Activated CD8-positive, alpha-beta memory T cell treated with anti-CD3 and anti-CD28 coated beads, Interleukin-2, amount 10 ng/mL, durations not matched to agents 7 days and 5 days (primary cell): ENCODE data around the gene CDCA3. TPM values are rescaled to one million over a fixed set of nuclear protein-coding genes. Genes with fewer than 3 reads are reported as not detected.

Experiments
- ATAC-seq: fragments of 150-1000 bp; cut with Tn5 transposase; one replicate; pipeline ENCODE4 v1.10.0; 2021; ENCODE audit warnings: moderate library complexity
- CTCF ChIA-PET: fragments of 350-600 bp; sonication (Branson Sonifier 250); formaldehyde crosslinking; loops from one replicate; lab custom pipeline; 2021; ENCODE audit warnings: antibody characterized with exemption; lab: Charles Lee
- DNase-seq: peaks from one replicate; pipeline ENCODE4 v3.0.0-alpha.2; 2020
- H3K27ac Mint-ChIP-seq: one replicate; pipeline ENCODE4 v1.8.0; 2021; ENCODE audit warnings: mild to moderate bottlenecking, mixed read lengths
- H3K27me3 Mint-ChIP-seq: one replicate; pipeline ENCODE4 v1.8.0; 2021; ENCODE audit warnings: mixed read lengths
- H3K36me3 Mint-ChIP-seq: one replicate; pipeline ENCODE4 v1.8.0; 2021; ENCODE audit warnings: mild to moderate bottlenecking, mixed read lengths
- H3K4me1 Mint-ChIP-seq: one replicate; pipeline ENCODE4 v1.8.0; 2021; ENCODE audit warnings: mixed read lengths
- H3K4me3 Mint-ChIP-seq: one replicate; pipeline ENCODE4 v1.8.0; 2021; ENCODE audit warnings: mild to moderate bottlenecking, moderate library complexity, mixed read lengths
- H3K9me3 Mint-ChIP-seq: one replicate; pipeline ENCODE4 v1.8.0; 2022; ENCODE audit warnings: low read depth, mixed read lengths
- total RNA-seq, 2 experiments: library from RNA; stranded (reverse); gene quantifications; one replicate each; pipeline ENCODE4 v1.2.3, GENCODE V29; 2021

Gene CDCA3
- total RNA-seq, 2 experiments from 2014 or later: 89.1 to 125 TPM

- CTCF ChIA-PET: interaction anchor here (1.5 kb wide), 1 partner anchor 53 kb away, joined by 3 read pairs; no protein-coding TSS in a partner anchor
- ATAC-seq: no peak
These were observed 32.9 kb downstream of the CDCA3 start for GRCh38 chr12:6818222-6818621.

GRCh38 chr12:6817662-6818157, 33.4 kb downstream of the CDCA3 start:
- CTCF ChIA-PET: interaction anchor here (1.5 kb wide), 1 partner anchor 52 kb away, joined by 3 read pairs; no protein-coding TSS in a partner anchor
- Mint-ChIP-seq H3K27me3 (peaks cover 29% of the 10 kb centered on the region), H3K36me3 (no peaks in the 10 kb centered on the region), H3K9me3 (no peaks in the 10 kb centered on the region), H3K4me3 (no peak overlapping the region), H3K27ac (no peak overlapping the region), H3K4me1 (peaks cover 9% of the 10 kb centered on the region)
- ATAC-seq (no peak), DNase-seq (no peak)

More at GRCh38 chr12:6818222-6818621, 32.9 kb downstream of the CDCA3 start:
- no peak overlapping the region for H3K4me3 Mint-ChIP-seq
- no peak for DNase-seq
- H3K9me3 Mint-ChIP-seq: no peaks in the 10 kb centered on the region
- peaks cover 34% of the 10 kb centered on the region for H3K27me3 Mint-ChIP-seq
- H3K36me3 Mint-ChIP-seq: no peaks in the 10 kb centered on the region
- no peak overlapping the region for H3K27ac Mint-ChIP-seq
- peaks cover 9% of the 10 kb centered on the region for H3K4me1 Mint-ChIP-seq

- Mint-ChIP-seq H3K27ac (no peak overlapping the region), H3K9me3 (no peaks in the 10 kb centered on the region), H3K36me3 (no peaks in the 10 kb centered on the region), H3K4me3 (no peak overlapping the region), H3K4me1 (peaks cover 9% of the 10 kb centered on the region), H3K27me3 (peaks cover 25% of the 10 kb centered on the region)
- peak; percentile 41 for DNase-seq
- CTCF ChIA-PET: interaction anchor here (0.5 to 1.2 kb wide), 2 partner anchors 12 to 50 kb away, joined by 3 read pairs; partner anchors contain the start of gene P3H3
- no peak for ATAC-seq
These were observed 34.0 kb downstream of the CDCA3 start for GRCh38 chr12:6817098-6817497.

- no peak overlapping the region for H3K27ac Mint-ChIP-seq
- H3K9me3 Mint-ChIP-seq: no peaks in the 10 kb centered on the region
- CTCF ChIA-PET: interaction anchor here (0.5 to 1.2 kb wide), 3 partner anchors 12 to 49 kb away, joined by 3 read pairs; partner anchors contain the start of gene P3H3
- H3K27me3 Mint-ChIP-seq: peaks cover 23% of the 10 kb centered on the region
- no peaks in the 10 kb centered on the region for H3K36me3 Mint-ChIP-seq
- DNase-seq: no peak
- no peak overlapping the region for H3K4me3 Mint-ChIP-seq
- ATAC-seq: no peak
- peaks cover 6% of the 10 kb centered on the region for H3K4me1 Mint-ChIP-seq
These were observed 34.5 kb downstream of the CDCA3 start for GRCh38 chr12:6816598-6816997.

GRCh38 chr12:6813363-6813762, 37.7 kb downstream of the CDCA3 start:
- no peaks in the 10 kb centered on the region for H3K9me3 Mint-ChIP-seq
- CTCF ChIA-PET: interaction anchor here (0.6 to 2.5 kb wide), 8 partner anchors 8 to 59 kb away, joined by 3 to 12 read pairs (median 4); partner anchors contain the start of genes GPR162 and MLF2
- ATAC-seq (no peak), DNase-seq (no peak)
- H3K4me3 Mint-ChIP-seq: no peak overlapping the region
- no peaks in the 10 kb centered on the region for H3K36me3 Mint-ChIP-seq
- H3K27ac Mint-ChIP-seq: no peak overlapping the region
- peaks cover 19% of the 10 kb centered on the region for H3K27me3 Mint-ChIP-seq
- H3K4me1 Mint-ChIP-seq: peaks cover 6% of the 10 kb centered on the region

GRCh38 chr12:6810758-6811157, 40.3 kb downstream of the CDCA3 start:
- ATAC-seq: no peak
- Mint-ChIP-seq H3K27ac (no peak overlapping the region), H3K27me3 (peaks cover 23% of the 10 kb centered on the region), H3K9me3 (no peaks in the 10 kb centered on the region), H3K36me3 (no peaks in the 10 kb centered on the region), H3K4me3 (no peak overlapping the region), H3K4me1 (peaks cover 6% of the 10 kb centered on the region)
- CTCF ChIA-PET: interaction anchor here (1.1 to 2.0 kb wide), 2 partner anchors 18 to 57 kb away, joined by 3 to 8 read pairs; partner anchors contain the start of gene MLF2
- DNase-seq: no peak

- Mint-ChIP-seq H3K27me3 (peaks cover 19% of the 10 kb centered on the region), H3K4me1 (peaks cover 6% of the 10 kb centered on the region), H3K4me3 (no peak overlapping the region), H3K27ac (no peak overlapping the region), H3K36me3 (no peaks in the 10 kb centered on the region), H3K9me3 (no peaks in the 10 kb centered on the region)
- DNase-seq (no peak), ATAC-seq (no peak)
- CTCF ChIA-PET: interaction anchor here (0.7 to 1.5 kb wide), 2 partner anchors 16 to 69 kb away, joined by 3 to 4 read pairs; no protein-coding TSS in a partner anchor
These were observed 42.0 kb downstream of the CDCA3 start for GRCh38 chr12:6809056-6809455.

- Mint-ChIP-seq H3K4me3 (no peak overlapping the region), H3K27me3 (peaks cover 14% of the 10 kb centered on the region), H3K36me3 (no peaks in the 10 kb centered on the region), H3K9me3 (no peaks in the 10 kb centered on the region), H3K27ac (no peak overlapping the region), H3K4me1 (peaks cover 6% of the 10 kb centered on the region)
- CTCF ChIA-PET: interaction anchor here (0.7 to 1.0 kb wide), 2 partner anchors 12 to 160 kb away, joined by 3 to 4 read pairs; partner anchors contain the start of gene ACRBP
- DNase-seq (no peak), ATAC-seq (no peak)
These were observed 43.9 kb downstream of the CDCA3 start for GRCh38 chr12:6807170-6807569.

GRCh38 chr12:6799147-6799546, 51.9 kb downstream of the CDCA3 start:
- Mint-ChIP-seq H3K4me3 (no peak overlapping the region), H3K4me1 (no peaks in the 10 kb centered on the region), H3K27me3 (peaks cover 16% of the 10 kb centered on the region), H3K27ac (no peak overlapping the region), H3K36me3 (no peaks in the 10 kb centered on the region), H3K9me3 (no peaks in the 10 kb centered on the region)
- ATAC-seq: no peak
- DNase-seq: no peak
- CTCF ChIA-PET: no interaction called here

Other genes with a start within 250 kb of the CDCA3 start
- 100 to 1,000 TPM; 288 to 320 TPM for gene CHD4, start 243.9 kb downstream of the CDCA3 start, total RNA-seq
- 10 to 100 TPM; 15.8 to 18.5 TPM for gene LPAR5, start 215.3 kb downstream of the CDCA3 start, total RNA-seq
- gene ACRBP, start 203.9 kb downstream of the CDCA3 start, total RNA-seq: 1 to 10 TPM; 1.1 to 2.0 TPM
- 10 to 100 TPM; 26.0 to 26.3 TPM for gene ING4, start 188.2 kb downstream of the CDCA3 start, total RNA-seq
- 10 to 100 TPM; 76.3 to 76.4 TPM for gene ZNF384, start 161.9 kb downstream of the CDCA3 start, total RNA-seq
- not detected for gene PIANP, start 150.5 kb downstream of the CDCA3 start, total RNA-seq
- 10 to 100 TPM; 28.2 to 30.0 TPM for gene COPS7A, start 127.2 kb downstream of the CDCA3 start, total RNA-seq
- 100 to 1,000 TPM; 102 to 113 TPM for gene MLF2, start 98.1 kb downstream of the CDCA3 start, total RNA-seq
- 100 to 1,000 TPM; 131 to 142 TPM for gene PTMS, start 84.9 kb downstream of the CDCA3 start, total RNA-seq
- gene LAG3, start 78.8 kb downstream of the CDCA3 start, total RNA-seq: 100 to 1,000 TPM; 320 to 420 TPM
- gene CD4, start 61.8 kb downstream of the CDCA3 start, total RNA-seq: 1 to 10 TPM in 1 of 2 experiments, under 1 TPM in 1; 0.82 to 1.8 TPM
- gene GPR162, start 29.5 kb downstream of the CDCA3 start, total RNA-seq: under 1 TPM in 1 of 2 experiments, not detected in 1; 0.82 TPM
- under 1 TPM; 0.23 to 0.99 TPM for gene P3H3, start 22.9 kb downstream of the CDCA3 start, total RNA-seq
- gene GNB3, start 10.4 kb downstream of the CDCA3 start, total RNA-seq: under 1 TPM in 1 of 2 experiments, not detected in 1; 0.12 TPM
- gene USP5, start 864 bp upstream of the CDCA3 start, total RNA-seq: 100 to 1,000 TPM in 1 of 2 experiments, 10 to 100 TPM in 1; 98.8 to 129 TPM
- gene TPI1, start 16.2 kb upstream of the CDCA3 start, total RNA-seq: 1,000 to 10,000 TPM; 1,086 to 1,277 TPM
- 10 to 100 TPM; 10.5 to 14.4 TPM for gene SPSB2, start 22.0 kb upstream of the CDCA3 start, total RNA-seq
- gene LRRC23, start 53.5 kb upstream of the CDCA3 start, total RNA-seq: 1 to 10 TPM; 4.9 to 8.7 TPM
- gene ENO2, start 63.3 kb upstream of the CDCA3 start, total RNA-seq: 100 to 1,000 TPM; 106 to 171 TPM
- 10 to 100 TPM; 38.3 to 40.1 TPM for gene ATN1, start 76.7 kb upstream of the CDCA3 start, total RNA-seq
- not detected for gene RNU7-1, start 92.5 kb upstream of the CDCA3 start, total RNA-seq
- gene C12orf57, start 92.7 kb upstream of the CDCA3 start, total RNA-seq: 100 to 1,000 TPM; 120 to 132 TPM
- 100 to 1,000 TPM; 283 to 367 TPM for gene PTPN6, start 100.1 kb upstream of the CDCA3 start, total RNA-seq
- gene PHB2, start 119.4 kb upstream of the CDCA3 start, total RNA-seq: 100 to 1,000 TPM; 211 to 271 TPM
- gene EMG1, start 119.6 kb upstream of the CDCA3 start, total RNA-seq: 10 to 100 TPM; 59.9 to 69.5 TPM
- gene LPCAT3, start 167.2 kb upstream of the CDCA3 start, total RNA-seq: 10 to 100 TPM; 29.3 to 32.0 TPM
- gene C1S, start 209.4 kb upstream of the CDCA3 start, total RNA-seq: 1 to 10 TPM; 1.6 to 2.5 TPM
- 1 to 10 TPM; 4.0 to 5.3 TPM for gene C1R, start 241.2 kb upstream of the CDCA3 start, total RNA-seq